ENCODE measurements around the gene FITM1. TPM values are rescaled to one million over a fixed set of nuclear protein-coding genes. Genes with fewer than 3 reads are reported as not detected.

Gene FITM1
- total RNA-seq, 1 experiment from 2014 or later, result 137 TPM

DNA sequence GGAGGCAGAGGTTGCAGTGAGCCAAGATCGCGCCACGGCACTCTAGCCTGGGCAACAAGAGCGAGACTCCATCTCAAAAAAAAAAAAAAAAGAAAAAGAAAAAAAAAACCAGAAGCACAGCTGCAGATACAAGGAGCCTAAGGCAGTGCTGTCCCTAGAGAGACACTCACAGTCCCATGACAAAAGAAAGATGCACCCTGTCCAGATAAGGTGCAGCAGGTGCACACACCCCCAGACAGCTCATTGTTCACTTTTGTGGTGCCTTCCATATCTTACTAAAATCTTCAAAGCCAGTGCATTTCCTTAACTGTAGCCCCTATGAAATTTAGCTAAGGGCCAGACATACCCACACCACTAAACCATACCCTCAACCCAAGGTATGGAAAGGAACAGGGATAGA is 8.0 kb upstream of the FITM1 start:
- Histone ChIP-seq H3K27ac (no peak overlapping the region), H3K4me3 (no peak overlapping the region), H3K27me3 (no peaks in the 10 kb centered on the region), H3K9me3 (replicated peaks) (no peaks in the 10 kb centered on the region), H3K36me3 (peaks cover 34% of the 10 kb centered on the region), H3K4me1 (no peaks in the 10 kb centered on the region)
- no peak for DNase-seq

DNA sequence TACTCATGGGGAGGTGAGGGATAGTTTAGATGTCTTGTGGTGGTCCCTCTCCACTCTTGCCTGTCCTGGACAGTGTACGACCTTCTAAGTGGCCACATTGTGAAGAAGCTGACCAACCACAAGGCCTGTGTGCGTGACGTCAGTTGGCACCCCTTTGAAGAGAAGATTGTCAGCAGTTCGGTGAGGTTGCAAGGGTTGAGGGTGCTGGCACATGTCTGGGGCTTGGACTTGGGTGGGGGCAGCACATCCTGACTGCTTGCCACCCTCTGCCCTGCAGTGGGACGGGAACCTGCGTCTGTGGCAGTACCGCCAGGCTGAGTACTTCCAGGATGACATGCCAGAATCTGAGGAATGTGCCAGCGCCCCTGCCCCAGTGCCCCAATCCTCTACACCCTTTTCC is 7.6 kb upstream of the FITM1 start:
- no peaks in the 10 kb centered on the region for H3K9me3 ChIP-seq (replicated peaks)
- no peaks in the 10 kb centered on the region for H3K27me3 ChIP-seq
- no peaks in the 10 kb centered on the region for H3K4me1 ChIP-seq
- H3K27ac ChIP-seq, result no peak overlapping the region
- no peak overlapping the region for H3K4me3 ChIP-seq
- peaks cover 29% of the 10 kb centered on the region for H3K36me3 ChIP-seq
- DNase-seq, result no peak

DNA sequence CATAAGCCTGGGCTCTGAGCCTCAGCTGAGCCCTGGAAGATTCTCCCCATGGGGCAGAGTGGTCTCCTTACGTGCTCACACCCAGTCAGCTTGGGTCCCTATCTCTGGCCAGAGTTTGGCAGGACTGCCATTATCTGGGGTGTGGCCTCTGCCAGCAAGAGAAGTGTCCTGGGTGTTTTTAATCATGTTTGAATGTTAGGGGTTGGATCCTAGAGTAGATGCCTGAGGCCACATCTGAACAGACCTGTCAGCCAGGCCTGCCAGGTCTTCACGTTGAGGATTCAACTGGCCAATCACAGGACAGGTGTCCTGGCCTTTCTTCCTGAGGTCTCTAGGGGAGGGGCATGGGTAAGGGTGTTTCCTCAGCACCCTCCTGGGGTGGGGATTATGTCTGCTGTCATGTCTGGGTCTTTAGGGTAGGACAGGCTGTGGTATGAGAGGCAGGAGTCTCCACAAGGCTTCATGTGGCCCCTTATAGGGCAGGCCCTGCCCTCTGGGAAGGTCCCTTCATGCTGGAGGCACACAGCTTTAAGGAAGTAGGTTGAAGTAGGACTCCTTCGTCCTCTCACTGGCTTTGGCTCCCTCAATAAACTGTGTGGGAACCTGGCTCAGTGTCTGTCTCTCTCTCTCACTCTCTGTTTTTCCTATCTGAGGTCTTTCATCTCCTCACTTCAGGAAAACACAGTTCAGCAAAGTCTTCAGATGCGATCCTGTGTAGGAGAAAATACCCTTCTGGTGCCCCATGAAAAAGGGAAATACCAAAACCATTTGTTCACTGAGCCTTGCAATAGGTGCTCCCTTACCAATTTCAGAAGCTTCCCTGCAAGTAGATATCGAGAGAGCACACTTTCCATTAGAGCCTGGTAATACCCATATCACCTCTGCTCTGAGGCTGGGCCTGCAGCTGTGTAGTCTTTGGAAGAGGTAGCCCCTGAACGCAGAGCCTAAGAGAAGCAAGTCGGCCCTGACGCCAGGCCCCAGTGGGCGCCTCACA is 6.7 kb upstream of the FITM1 start:
- Histone ChIP-seq H3K9me3 (replicated peaks) (no peaks in the 10 kb centered on the region), H3K4me3 (no peak overlapping the region), H3K4me1 (no peaks in the 10 kb centered on the region), H3K27me3 (no peaks in the 10 kb centered on the region), H3K27ac (no peak overlapping the region), H3K36me3 (peaks cover 29% of the 10 kb centered on the region)
- DNase-seq, result no peak

DNA sequence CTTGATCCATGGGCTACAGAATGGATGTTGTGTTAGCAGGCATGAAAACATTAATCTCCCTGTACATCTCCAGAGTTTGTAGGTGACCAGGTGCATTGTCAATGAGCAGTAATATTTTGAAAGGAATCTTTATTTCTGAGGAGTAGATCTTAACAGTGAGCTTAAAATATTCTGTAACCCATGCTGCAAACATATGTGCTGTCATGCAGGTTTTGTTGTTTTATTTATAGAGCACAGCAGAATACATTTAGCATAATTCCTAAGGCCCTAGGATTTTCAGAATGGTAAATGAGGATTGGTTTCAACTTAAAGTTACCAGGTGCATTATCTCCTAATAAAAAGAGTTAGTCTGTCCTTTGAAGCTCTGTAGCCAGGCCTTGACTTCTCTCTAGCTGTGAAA is 3.5 kb upstream of the FITM1 start:
- no peak for DNase-seq
- H3K4me3 ChIP-seq, result no peak overlapping the region
- H3K27me3 ChIP-seq, result no peaks in the 10 kb centered on the region
- peaks cover 13% of the 10 kb centered on the region for H3K4me1 ChIP-seq
- no peaks in the 10 kb centered on the region for H3K9me3 ChIP-seq (replicated peaks)
- H3K36me3 ChIP-seq, result peaks cover 9% of the 10 kb centered on the region
- no peak overlapping the region for H3K27ac ChIP-seq

DNA sequence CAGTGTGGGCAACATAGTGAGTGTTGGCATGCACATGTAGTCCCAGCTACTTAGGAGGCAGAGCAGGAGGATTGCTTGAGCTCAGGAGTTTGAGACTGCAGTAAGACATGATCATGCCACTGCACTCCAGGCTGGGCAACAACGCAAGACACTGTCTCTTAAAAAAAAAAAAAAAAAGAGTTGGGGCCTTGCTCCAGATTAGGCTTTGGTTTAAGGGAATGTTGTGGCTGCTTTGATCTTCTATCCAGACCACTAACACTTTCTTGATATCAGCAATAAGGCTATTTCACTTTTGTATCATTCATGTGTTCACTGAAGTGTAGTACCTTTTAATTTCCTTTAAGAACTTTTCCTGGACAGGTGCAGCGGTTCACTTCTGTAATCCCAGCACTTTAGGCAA is 2.8 kb upstream of the FITM1 start:
- no peak for DNase-seq
- Histone ChIP-seq H3K4me1 (peaks cover 13% of the 10 kb centered on the region), H3K36me3 (peaks cover 8% of the 10 kb centered on the region), H3K27ac (no peak overlapping the region), H3K4me3 (no peak overlapping the region), H3K27me3 (no peaks in the 10 kb centered on the region), H3K9me3 (replicated peaks) (no peaks in the 10 kb centered on the region)

DNA sequence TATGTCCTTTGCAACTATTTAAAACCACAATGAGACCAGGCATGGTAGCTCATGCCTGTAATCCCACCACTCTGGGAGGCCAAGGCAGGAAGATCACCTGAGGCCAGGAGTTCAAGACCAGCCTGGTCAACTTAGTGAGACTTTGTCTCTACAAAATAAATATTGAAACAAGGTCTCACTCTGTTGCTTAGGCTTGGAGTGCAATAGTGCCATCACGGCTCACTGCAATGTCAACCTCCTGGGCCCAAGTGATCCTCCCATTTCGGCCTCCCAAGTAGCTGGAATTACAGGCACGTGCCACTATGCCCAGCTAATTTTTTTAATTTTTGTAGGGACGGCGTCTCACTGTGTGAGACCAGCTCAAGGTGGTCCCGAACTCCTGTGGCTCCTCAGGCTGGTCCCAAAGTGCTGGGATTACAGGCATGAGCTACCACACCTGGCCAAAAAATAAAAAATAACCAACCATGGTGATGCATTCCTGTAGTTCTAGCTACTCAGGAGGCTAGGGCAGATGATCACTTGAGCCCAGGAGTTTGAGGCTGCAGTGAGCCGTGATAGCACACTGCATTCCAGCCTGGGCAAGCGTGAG is 955 bp upstream of the FITM1 start:
- Histone ChIP-seq H3K4me1 (peaks cover 18% of the 10 kb centered on the region), H3K9me3 (replicated peaks) (no peaks in the 10 kb centered on the region), H3K27me3 (no peaks in the 10 kb centered on the region), H3K27ac (peak overlapping the region; percentile 98; the same call in 1 of the 2 replicates), H3K36me3 (peaks cover 12% of the 10 kb centered on the region), H3K4me3 (no peak overlapping the region)
- DNase-seq, result no peak

DNA sequence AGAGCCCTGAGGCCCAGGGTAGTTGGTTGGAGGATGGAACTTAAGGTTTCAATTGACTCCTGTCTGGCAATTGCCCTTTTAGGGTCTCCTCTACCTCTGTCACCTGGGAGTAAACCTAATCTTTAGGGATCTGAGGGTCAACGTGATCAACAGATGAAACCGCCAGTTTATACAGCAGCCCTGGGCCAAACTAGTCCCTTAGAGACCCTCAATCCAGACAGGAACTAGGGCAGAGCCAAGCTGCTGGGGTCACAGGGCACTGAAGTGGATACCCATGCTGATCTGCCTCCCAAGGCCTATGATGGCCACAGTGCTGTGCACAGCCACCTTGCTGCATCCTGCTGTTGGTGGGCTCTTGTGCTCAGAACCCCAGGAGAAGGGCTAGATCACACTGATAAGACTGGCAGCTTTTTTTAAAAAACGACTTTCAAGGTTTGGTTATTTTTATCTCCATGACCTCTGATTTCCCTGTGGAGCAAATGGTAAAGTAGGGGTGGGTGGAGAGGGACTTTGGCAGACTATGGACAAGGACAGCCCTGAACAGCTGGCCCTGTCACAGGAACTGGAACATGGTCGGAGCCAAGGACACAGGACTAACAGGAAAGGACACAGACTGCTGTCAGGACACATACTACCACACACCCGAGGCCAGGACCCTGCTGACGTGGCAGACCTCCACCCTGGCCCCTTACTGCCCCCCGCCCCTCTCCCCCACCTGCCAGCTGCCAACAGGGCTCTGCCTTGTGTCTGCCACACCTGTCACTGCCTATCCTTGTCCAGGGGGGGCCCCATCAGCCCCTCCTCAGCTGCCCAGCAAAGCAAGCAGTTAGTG is 474 bp downstream of the FITM1 start:
- H3K27me3 ChIP-seq, result no peaks in the 10 kb centered on the region
- H3K36me3 ChIP-seq, result peaks cover 12% of the 10 kb centered on the region
- peak; percentile 98 to 99 for DNase-seq
- H3K4me1 ChIP-seq, result peaks cover 24% of the 10 kb centered on the region
- H3K4me3 ChIP-seq, result peak overlapping the region; percentile 94
- peak overlapping the region; percentile 98 for H3K27ac ChIP-seq
- no peaks in the 10 kb centered on the region for H3K9me3 ChIP-seq (replicated peaks)

DNA sequence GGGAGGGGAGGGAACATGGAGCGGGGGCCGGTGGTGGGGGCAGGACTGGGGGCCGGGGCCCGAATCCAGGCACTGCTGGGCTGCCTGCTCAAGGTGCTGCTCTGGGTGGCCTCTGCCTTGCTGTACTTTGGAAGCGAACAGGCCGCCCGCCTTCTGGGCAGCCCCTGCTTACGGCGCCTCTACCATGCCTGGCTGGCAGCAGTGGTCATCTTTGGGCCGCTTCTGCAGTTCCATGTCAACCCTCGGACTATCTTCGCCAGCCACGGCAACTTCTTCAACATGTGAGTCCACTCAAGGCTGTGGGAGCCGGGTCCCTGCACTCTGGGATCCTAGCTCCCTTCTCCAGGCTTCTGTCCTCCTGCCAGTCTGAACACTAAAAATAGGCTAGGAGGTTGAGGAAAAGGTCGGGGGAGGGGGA is 1.1 kb downstream of the FITM1 start:
- H3K27me3 ChIP-seq, result no peaks in the 10 kb centered on the region
- peak overlapping the region; percentile 98 for H3K27ac ChIP-seq
- H3K36me3 ChIP-seq, result peaks cover 12% of the 10 kb centered on the region
- no peak for DNase-seq
- no peaks in the 10 kb centered on the region for H3K9me3 ChIP-seq (replicated peaks)
- H3K4me3 ChIP-seq, result peak overlapping the region; percentile 94
- peaks cover 24% of the 10 kb centered on the region for H3K4me1 ChIP-seq

DNA sequence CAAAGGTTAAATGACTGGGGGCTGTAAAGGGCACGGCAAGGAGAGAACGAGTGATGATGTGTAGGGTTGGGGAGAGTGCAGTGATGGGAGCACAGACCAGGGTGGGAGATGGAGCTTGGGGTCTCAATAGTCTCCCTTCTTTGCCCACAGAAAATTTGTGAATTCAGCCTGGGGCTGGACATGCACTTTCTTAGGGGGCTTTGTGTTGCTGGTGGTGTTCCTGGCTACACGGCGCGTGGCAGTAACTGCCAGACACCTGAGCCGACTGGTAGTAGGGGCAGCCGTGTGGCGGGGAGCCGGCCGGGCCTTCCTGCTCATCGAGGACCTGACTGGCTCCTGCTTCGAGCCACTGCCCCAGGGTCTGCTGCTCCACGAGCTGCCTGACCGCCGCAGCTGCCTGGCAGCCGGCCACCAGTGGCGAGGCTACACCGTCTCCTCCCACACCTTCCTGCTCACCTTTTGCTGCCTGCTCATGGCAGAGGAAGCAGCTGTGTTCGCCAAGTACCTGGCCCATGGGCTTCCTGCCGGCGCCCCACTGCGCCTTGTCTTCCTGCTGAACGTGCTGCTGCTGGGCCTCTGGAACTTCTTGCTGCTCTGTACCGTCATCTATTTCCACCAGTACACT is 1.7 kb downstream of the FITM1 start:
- Histone ChIP-seq H3K4me1 (peaks cover 24% of the 10 kb centered on the region), H3K27ac (peak overlapping the region; percentile 98), H3K27me3 (no peaks in the 10 kb centered on the region), H3K36me3 (peaks cover 12% of the 10 kb centered on the region), H3K4me3 (peak overlapping the region; percentile 94), H3K9me3 (replicated peaks) (no peaks in the 10 kb centered on the region)
- peak; percentile 64 to 67 for DNase-seq

DNA sequence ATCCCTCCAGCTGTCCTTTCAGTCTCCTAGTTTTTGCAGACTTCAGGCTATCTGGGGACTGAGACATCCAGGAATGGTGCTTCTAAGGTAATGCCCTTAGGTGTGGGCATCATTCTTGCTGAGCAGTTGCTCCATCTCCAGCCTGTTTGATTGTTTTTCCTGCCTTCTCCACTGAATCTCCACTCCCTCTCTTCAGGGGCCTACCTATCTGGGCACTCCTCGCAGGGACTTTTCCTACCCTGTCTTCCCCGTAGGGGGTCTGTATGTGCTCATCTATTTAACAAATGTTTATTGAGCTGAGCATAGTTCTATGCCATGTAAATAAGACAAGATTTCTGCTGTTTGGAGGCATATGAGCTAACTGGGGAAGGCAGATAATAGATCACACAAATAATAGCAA is 2.5 kb downstream of the FITM1 start:
- Histone ChIP-seq H3K9me3 (replicated peaks) (no peaks in the 10 kb centered on the region), H3K4me3 (peak overlapping the region; percentile 94), H3K27ac (no peak overlapping the region; the same call in 1 of the 2 replicates), H3K4me1 (peaks cover 24% of the 10 kb centered on the region), H3K27me3 (no peaks in the 10 kb centered on the region), H3K36me3 (peaks cover 20% of the 10 kb centered on the region)
- DNase-seq, result no peak

DNA sequence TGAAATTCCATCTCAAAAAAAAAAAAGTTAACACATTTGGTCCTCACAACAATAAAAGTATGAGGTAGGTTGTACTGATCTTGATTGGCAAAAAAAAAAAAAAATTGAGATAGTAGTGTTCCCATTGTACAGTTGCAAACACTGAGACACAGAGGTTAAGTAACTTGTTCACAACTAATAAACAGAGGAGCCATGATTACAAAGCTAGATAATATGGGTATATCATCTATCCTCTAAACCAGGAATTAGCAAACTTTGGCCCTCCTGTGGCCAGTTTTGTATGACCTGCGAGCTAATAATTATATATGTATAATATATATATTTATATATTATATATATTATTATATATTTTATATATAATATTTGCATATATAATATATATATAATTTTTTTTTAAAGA is 3.3 kb downstream of the FITM1 start:
- peaks cover 24% of the 10 kb centered on the region for H3K4me1 ChIP-seq
- H3K36me3 ChIP-seq, result peaks cover 28% of the 10 kb centered on the region
- DNase-seq, result no peak
- H3K9me3 ChIP-seq (replicated peaks), result no peaks in the 10 kb centered on the region
- no peak overlapping the region for H3K4me3 ChIP-seq
- H3K27me3 ChIP-seq, result no peaks in the 10 kb centered on the region
- no peak overlapping the region for H3K27ac ChIP-seq

DNA sequence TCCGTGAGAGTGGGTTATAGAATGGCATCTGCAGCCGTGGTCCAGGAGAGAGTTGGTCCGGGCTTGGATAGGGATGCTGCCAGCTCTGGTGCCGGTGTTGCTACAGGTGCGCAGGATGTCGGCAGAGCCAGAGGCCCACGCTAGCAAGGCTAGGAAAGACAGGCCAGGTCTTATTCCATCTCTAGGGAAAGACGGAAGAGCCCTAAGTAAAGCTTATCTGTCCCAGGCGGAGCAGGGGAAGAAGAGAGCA is 5.0 kb downstream of the FITM1 start:
- no peaks in the 10 kb centered on the region for H3K27me3 ChIP-seq
- H3K27ac ChIP-seq, result peak overlapping the region; percentile 3; the same call in 1 of the 2 replicates
- peak overlapping the region; percentile 83 for H3K4me3 ChIP-seq
- H3K36me3 ChIP-seq, result peaks cover 41% of the 10 kb centered on the region
- no peaks in the 10 kb centered on the region for H3K9me3 ChIP-seq (replicated peaks)
- H3K4me1 ChIP-seq, result peaks cover 24% of the 10 kb centered on the region
- DNase-seq, result no peak

DNA sequence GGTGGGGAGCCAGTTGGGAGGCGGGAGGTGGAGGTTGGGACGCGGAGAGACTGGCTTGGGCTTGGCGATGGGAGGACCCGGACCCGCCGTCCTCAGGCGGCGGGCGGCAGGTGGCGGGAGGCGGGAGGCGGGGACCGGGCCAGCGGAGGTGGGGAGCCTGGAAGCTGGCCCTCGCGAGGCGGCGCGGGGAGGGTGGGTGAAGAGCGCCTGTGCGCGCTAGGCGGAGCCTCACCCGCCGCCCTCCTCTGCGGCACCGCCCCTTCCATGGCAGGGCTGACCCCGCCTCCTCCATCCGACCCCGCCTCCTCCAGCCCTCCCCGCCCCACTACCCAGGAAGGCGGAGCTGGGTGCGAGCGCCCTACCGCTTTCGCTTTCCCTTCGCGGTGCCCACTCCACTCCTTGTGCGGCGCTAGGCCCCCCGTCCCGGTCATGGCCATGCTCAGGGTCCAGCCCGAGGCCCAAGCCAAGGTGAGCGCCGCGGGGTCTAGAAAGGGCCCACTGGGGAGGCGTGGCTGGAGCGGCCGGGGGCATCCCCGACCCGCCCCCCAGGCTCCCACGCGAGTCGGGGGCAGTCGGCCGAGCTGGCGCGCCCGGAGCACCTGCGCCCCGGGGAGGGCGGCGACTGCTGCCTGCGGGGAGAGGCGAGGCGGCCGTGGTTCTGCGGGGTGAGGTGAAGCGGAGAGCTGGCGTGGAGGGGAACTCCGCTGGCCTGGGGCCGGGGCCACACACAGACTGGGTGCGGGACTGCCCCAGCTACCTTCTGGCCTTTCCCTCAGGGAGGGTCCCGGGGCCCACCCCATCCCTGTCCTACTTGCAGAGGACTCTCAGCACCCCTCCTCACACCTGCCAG is 5.6 kb downstream of the FITM1 start, which contains the start of gene PSME1:
Gene PSME1 (plus strand): TSS at position 361 of the 850 bp plus-strand sequence. CDS start 69 bp downstream, at position 430.
- peak within 1 kb of the TSS; percentile 52; the same call in 1 of the 2 replicates for H3K27ac ChIP-seq
- no peaks in the 10 kb centered on the region for H3K27me3 ChIP-seq
- H3K4me3 ChIP-seq, result peak within 1 kb of the TSS; percentile 83
- H3K36me3 ChIP-seq, result peaks cover 41% of the 10 kb centered on the region
- H3K4me1 ChIP-seq, result peaks cover 19% of the 10 kb centered on the region; the same call in 1 of the 2 replicates
- H3K9me3 ChIP-seq (replicated peaks), result no peaks in the 10 kb centered on the region
- DNase-seq, result peak; percentile 93 to 95
